AG04450 (cell line): ENCODE measurements around the gene ZNF764. TPM values are rescaled to one million over a fixed set of nuclear protein-coding genes. Genes with fewer than 3 reads are reported as not detected.
A peak's percentile ranks its signal among the peaks of the same experiment; 100 is the strongest.

Experiments
- CTCF ChIA-PET: fragments of 300-600, 350-600 bp; formaldehyde crosslinking; extraction: SDS; loops from one replicate; lab custom pipeline; 2022; ENCODE audit warnings: antibody characterized with exemption, inconsistent platforms; lab: Charles Lee
- POLR2A ChIA-PET: fragments of 350-600 bp; formaldehyde crosslinking; extraction: SDS; loops from one replicate; lab custom pipeline; 2021; ENCODE audit warnings: antibody characterized with exemption, inconsistent platforms; lab: Yijun Ruan, JAX
- DNase-seq: peaks from one replicate; pipeline ENCODE4 v3.0.0-alpha.2; 2011; ENCODE audit warnings: low read depth, low spot score
- H3K27ac ChIP-seq: one replicate; pipeline ENCODE4 v1.5.1; 2012; ENCODE audit warnings: low read depth, low read length, control low read depth
- H3K27me3 ChIP-seq: one replicate; pipeline ENCODE4 v1.6.0; 2012; ENCODE audit warnings: low read length; ENCODE audit not compliant: control insufficient read depth, insufficient read depth
- H3K4me3 ChIP-seq: 2 replicates; pipeline ENCODE4 v1.5.1; 2011; ENCODE audit warnings: mild to moderate bottlenecking, low read depth, low read length, control low read depth
- H3K9me3 ChIP-seq: 2 replicates; pipeline ENCODE4 v1.5.1; 2012; ENCODE audit warnings: low read length; ENCODE audit not compliant: control insufficient read depth, insufficient read depth
- CTCF ChIP-seq: IDR thresholded peaks from 2 replicates; pipeline ENCODE4 v1.5.1; 2011; ENCODE audit warnings: low read depth, low read length, control low read depth, inconsistent platforms
- polyA plus RNA-seq: library from polyadenylated mRNA; depleted of rRNA; stranded (reverse); fragments of >200 nt; gene quantifications from 2 replicates; pipeline ENCODE4 v1.2.3, GENCODE V29; 2011

The ZNF764 gene
- polyA plus RNA-seq, 1 experiment: 2.5 TPM

- H3K9me3 ChIP-seq: no peaks in the 10 kb centered on the region; the same call in 1 of the 2 replicates
- DNase-seq: peak; percentile 33
- H3K27me3 ChIP-seq: peaks cover 4% of the 10 kb centered on the region
- POLR2A ChIA-PET: interaction anchor here (0.6 to 1.4 kb wide), 2 partner anchors 10 to 496 kb away, joined by 3 to 12 read pairs; partner anchors contain the start of gene ZNF764
- no peak overlapping the region for H3K4me3 ChIP-seq
- CTCF ChIA-PET: interaction anchor here (0.6 kb wide), 1 partner anchor 37 kb away, joined by 3 read pairs; no protein-coding TSS in a partner anchor
- no peak for TF ChIP-seq CTCF
- peak overlapping the region; percentile 31 for H3K27ac ChIP-seq
Measured at GRCh38 chr16:30567991-30568638, 9.9 kb upstream of the ZNF764 start.

- peaks cover 4% of the 10 kb centered on the region for H3K27me3 ChIP-seq
- POLR2A ChIA-PET: interaction anchor here (1.0 to 1.4 kb wide), 2 partner anchors 9 to 160 kb away, joined by 3 to 12 read pairs; partner anchors contain the start of genes ZNF764 and ZNF771
- no peak for TF ChIP-seq CTCF
- DNase-seq: no peak
- no peaks in the 10 kb centered on the region; the same call in 1 of the 2 replicates for H3K9me3 ChIP-seq
- CTCF ChIA-PET: interaction anchor here (0.6 kb wide), 1 partner anchor 18 kb away, joined by 5 read pairs; no protein-coding TSS in a partner anchor
- H3K27ac ChIP-seq: peak overlapping the region; percentile 31
- H3K4me3 ChIP-seq: no peak overlapping the region
Measured at GRCh38 chr16:30567160-30567990, 9.2 kb upstream of the ZNF764 start.

- DNase-seq: no peak
- no peak for TF ChIP-seq CTCF
- peaks cover 1% of the 10 kb centered on the region; the same call in 1 of the 2 replicates for H3K9me3 ChIP-seq
- H3K4me3 ChIP-seq: no peak overlapping the region
- ChIA-PET CTCF (interaction anchor here (1.0 kb wide), 1 partner anchor 137 kb away, joined by 4 read pairs; the partner anchor contains the start of gene DCTPP1), POLR2A (interaction anchor here (1.0 kb wide), 1 partner anchor 159 kb away, joined by 3 read pairs; the partner anchor contains the start of gene ZNF771)
- peaks cover 4% of the 10 kb centered on the region for H3K27me3 ChIP-seq
- H3K27ac ChIP-seq: no peak overlapping the region
Measured at GRCh38 chr16:30566531-30566930, 8.4 kb upstream of the ZNF764 start.

- ChIA-PET CTCF (interaction anchor here (0.7 to 1.0 kb wide), 2 partner anchors 32 to 136 kb away, joined by 3 to 4 read pairs; partner anchors contain the start of gene DCTPP1), POLR2A (no interaction called here)
Measured at GRCh38 chr16:30565984-30566383, 7.8 kb upstream of the ZNF764 start.

More at GRCh38 chr16:30565984-30566383, 7.8 kb upstream of the ZNF764 start:
- Histone ChIP-seq H3K4me3 (no peak overlapping the region), H3K27me3 (peaks cover 4% of the 10 kb centered on the region), H3K9me3 (peaks cover 6% of the 10 kb centered on the region; the same call in 1 of the 2 replicates), H3K27ac (no peak overlapping the region)
- TF ChIP-seq CTCF: no peak
- DNase-seq: no peak
